PFSK-1 (cell line): ENCODE measurements around the gene PTPRN2.

Source experiments
- FOXP2 ChIP-seq: optimal IDR thresholded peaks from 2 replicates; pipeline ENCODE3; 2011; ENCODE audit warnings: borderline replicate concordance, control low read depth, inconsistent platforms; ENCODE audit not compliant: insufficient read depth; ENCODE audit errors: extremely low read length, extremely low read depth
- POLR2AphosphoS5 ChIP-seq: IDR thresholded peaks from 2 replicates; pipeline ENCODE4 v1.6.1; 2012; ENCODE audit warnings: low read depth, mild to moderate bottlenecking, control low read depth, low read length, moderate library complexity
- REST ChIP-seq, 2 experiments: IDR thresholded peaks; 2 replicates each; pipeline versions ENCODE4 v1.6.1 to v1.8.0; 2011 to 2012; ENCODE audit warnings: low read depth in 2 of 2, low read length in 2 of 2, control low read depth in 1 of 2, inconsistent platforms in 1 of 2, mild to moderate bottlenecking in 1 of 2, moderate library complexity in 1 of 2; ENCODE audit not compliant: insufficient read depth in 1 of 2
- SIN3A ChIP-seq: IDR thresholded peaks from 2 replicates; pipeline ENCODE4 v1.6.1; 2012; ENCODE audit warnings: mild to moderate bottlenecking, low read length, moderate library complexity, borderline replicate concordance; ENCODE audit not compliant: insufficient read depth
- TAF1 ChIP-seq: IDR thresholded peaks from 2 replicates; pipeline ENCODE4 v1.6.1; 2012; ENCODE audit warnings: low read length, control low read depth, borderline replicate concordance; ENCODE audit not compliant: insufficient read depth

PTPRN2 gene

GRCh38 chr7:158273138-158273651 lies 314.4 kb downstream of the PTPRN2 start:
- TF ChIP-seq REST (IDR thresholded peaks at IDR 0.05; ENCODE audit: insufficient read depth in 1 of 2, low read depth in 2 of 2, low read length in 2 of 2) (no peak), POLR2AphosphoS5 (no peak), TAF1 (no peak), SIN3A (no peak), FOXP2 (no peak)

- TF ChIP-seq TAF1, result no peak
Observed at GRCh38 chr7:158272509-158273137, 315.0 kb downstream of the PTPRN2 start.

GRCh38 chr7:158272091-158272490 lies 315.5 kb downstream of the PTPRN2 start:
- no peak for TF ChIP-seq FOXP2
- TF ChIP-seq POLR2AphosphoS5, result no peak
- TF ChIP-seq TAF1, result no peak
- TF ChIP-seq REST (IDR thresholded peaks at IDR 0.05; ENCODE audit: insufficient read depth in 1 of 2, low read depth in 2 of 2, low read length in 2 of 2), result no peak
- no peak for TF ChIP-seq SIN3A

- TF ChIP-seq REST (IDR thresholded peaks at IDR 0.05; ENCODE audit: insufficient read depth in 1 of 2, low read depth in 2 of 2, low read length in 2 of 2) (no peak), SIN3A (no peak), FOXP2 (no peak), TAF1 (no peak), POLR2AphosphoS5 (no peak)
Observed at GRCh38 chr7:158271646-158272045, 316.0 kb downstream of the PTPRN2 start.

GRCh38 chr7:158270856-158271413 lies 316.7 kb downstream of the PTPRN2 start:
- TF ChIP-seq POLR2AphosphoS5 (no peak), FOXP2 (no peak), SIN3A (no peak), TAF1 (no peak), REST (IDR thresholded peaks at IDR 0.05; ENCODE audit: insufficient read depth in 1 of 2, low read depth in 2 of 2, low read length in 2 of 2) (no peak)
